Activated CD8-positive, alpha-beta memory T cell treated with anti-CD3 and anti-CD28 coated beads for 1 hour (primary cell): ENCODE results near the gene ALKAL2.

ENCODE experiments used
- DNase-seq, 2 donors: peaks; one replicate each; pipeline ENCODE4 v3.0.0-alpha.2; 2020; ENCODE audit warnings: low read depth in 1 of 2; ENCODE audit errors: extremely low read depth in 1 of 2

The ALKAL2 gene

DNA sequence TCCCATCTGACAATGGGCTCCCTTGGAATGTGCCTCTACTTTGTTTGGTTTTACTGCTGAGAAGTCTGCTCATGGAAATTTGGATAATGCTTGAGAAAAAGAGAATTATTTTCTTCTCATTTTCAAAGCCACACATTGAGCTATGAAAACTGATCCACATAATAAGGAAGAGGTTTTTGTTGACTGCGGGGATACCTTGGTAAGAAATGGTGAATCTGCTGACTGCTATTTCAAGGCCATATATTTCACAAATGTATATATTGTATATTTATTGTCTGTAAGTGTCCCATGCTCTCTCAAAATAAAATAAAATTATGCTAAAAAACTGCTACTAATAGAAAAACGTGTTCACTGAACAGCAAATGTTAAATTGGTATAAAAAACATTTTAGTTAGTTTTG, 39.2 kb downstream of the ALKAL2 start:
- no peak for DNase-seq

DNA sequence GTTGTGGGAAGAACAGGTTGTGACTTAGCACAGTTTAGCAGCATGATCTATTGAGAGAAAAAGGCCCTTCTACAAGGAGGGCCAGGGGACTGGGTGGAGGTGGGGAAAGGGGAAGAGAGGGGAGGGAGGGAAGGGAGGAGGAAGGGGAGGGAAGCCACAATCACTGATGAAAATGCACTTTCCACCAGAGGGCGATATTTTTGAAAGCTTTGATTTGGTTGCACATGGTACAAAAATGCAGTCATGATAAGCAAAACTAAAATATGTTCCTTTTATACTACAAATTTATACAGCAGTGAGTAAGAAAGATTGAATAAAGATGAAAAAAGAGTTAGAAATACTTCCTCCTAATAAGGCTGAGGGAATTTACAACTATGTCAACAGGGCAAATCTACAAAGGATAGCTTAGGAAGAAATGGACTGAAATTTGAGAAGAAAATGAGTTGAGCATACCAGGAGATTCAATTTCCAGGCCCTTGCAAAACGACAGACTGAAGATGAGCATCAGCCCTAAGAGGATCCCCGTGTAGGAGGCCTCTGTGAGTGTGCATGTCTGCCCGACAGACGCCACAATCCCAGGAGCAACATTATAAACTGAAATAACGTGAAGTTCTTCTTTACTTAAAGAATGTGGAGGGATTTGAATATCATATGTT, 41.3 kb downstream of the ALKAL2 start:
- no peak for DNase-seq

- no peak for DNase-seq
These were observed 43.3 kb downstream of the ALKAL2 start for GRCh38 chr2:244547-244946.

DNA sequence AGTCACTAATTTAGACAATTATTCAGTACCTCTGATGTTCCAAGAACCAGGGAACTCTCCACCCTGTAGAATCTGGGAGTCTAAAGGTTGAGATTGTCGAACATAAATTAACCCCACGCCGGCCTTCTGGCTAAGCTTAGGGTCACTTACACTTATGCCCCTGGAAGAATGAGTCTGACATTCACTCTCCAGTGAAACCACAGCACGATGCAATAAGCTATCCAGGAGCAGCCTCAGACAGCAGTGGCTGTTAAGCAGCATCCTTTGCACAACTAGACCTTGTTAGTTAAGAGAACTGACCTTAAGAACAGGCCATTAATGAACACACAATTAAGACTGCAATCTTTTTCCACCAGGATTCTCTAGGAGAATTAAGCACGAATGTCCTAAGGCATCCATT, 49.0 kb downstream of the ALKAL2 start:
- DNase-seq = no peak

GRCh38 chr2:238431-238830, 49.5 kb downstream of the ALKAL2 start:
- DNase-seq = no peak

DNA sequence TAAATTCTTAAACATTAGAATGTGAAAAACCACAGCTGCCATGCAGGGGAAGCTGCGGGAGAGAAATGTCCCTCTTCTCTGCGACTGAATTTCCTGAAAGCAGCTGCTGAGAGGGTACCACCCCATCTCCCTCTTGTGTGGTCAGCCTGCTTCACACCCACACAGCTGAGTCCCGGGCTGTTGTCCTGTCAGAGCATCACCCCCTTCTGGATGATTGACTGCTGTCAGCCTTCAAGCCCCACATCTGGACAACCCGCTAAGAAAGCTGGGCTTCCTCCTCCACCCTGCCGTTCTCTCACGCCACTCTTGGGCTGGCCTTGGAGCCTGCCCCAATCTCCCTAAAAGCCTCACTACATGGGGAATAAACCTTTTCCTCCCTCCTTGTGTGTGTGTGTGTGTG, 50.0 kb downstream of the ALKAL2 start:
- no peak for DNase-seq

- no peak for DNase-seq
These were observed 50.8 kb downstream of the ALKAL2 start for GRCh38 chr2:236993-237539.

GRCh38 chr2:234421-234820, 53.5 kb downstream of the ALKAL2 start:
- no peak for DNase-seq

DNA sequence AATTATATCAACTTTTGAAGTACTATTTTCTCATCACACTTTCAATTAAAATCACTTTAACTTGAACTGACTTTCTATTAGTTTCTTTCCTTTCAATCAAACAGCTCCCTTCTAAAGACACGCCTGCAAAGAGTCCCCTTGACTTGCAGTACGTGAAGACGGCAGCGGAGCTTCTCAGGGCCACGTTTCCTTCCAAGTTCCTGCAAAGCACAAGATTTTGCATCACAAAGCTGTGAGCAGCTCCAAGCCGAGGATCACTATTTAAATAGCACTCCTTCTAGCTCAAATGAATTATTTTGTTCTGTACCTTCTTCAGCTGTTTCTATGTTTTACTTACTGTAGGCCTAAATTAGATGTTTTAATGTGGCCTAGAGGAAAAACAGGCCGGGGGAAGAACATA, 54.9 kb downstream of the ALKAL2 start:
- DNase-seq = no peak

GRCh38 chr2:231521-232185, 56.2 kb downstream of the ALKAL2 start:
- DNase-seq = no peak
